HG02588 (cell line): ENCODE measurements around the gene STK35.

Experiments
- ATAC-seq: cut with Tn5 transposase; IDR thresholded peaks from one replicate; pipeline ENCODE4 v1.9.1; 2021; ENCODE audit warnings: mild to moderate bottlenecking, moderate library complexity; ENCODE audit not compliant: unreplicated experiment

The STK35 gene

GRCh38 chr20:2103461-2104153 lies 2.0 kb downstream of the STK35 start:
- no peak for ATAC-seq

- ATAC-seq, result no peak
Observed at GRCh38 chr20:2104236-2104635, 2.6 kb downstream of the STK35 start.

DNA sequence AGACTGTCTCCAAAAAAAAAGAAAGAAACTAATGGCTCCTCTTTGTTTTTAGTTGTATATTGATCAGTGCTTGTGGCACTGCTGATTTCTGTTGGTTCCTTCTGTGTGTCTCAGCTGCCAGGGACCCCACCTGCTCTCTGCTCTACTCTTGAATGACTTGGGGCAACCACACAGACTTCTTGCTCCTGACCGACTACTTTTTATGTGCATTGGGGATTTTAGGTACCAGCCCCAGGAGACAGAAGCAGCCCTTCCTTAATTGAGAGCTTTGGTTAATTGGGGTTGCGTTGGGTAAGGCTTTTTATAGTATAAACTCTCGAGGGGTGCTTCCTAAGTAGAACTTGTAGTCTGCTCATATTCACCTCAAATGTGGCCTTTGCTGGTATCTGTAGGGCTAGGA lies 6.9 kb downstream of the STK35 start:
- no peak for ATAC-seq

DNA sequence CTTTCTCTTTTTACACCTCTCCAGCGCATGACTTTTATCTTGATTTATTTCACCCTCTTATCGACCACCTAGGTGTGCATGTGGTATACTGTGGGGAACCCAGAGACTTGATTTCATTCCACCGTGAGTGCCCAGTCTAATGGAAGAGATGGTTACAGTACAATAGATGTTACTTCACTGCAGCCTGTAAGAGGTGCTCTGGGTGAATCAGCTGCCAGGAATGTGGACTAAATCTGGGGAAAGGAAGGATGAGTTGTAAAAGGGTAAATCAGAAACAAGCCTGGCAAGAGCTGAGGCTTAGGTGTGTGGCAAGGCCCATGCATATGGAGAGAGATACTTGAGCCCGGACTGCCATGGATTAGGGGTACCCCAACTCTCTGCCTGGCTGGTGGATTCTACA lies 7.4 kb downstream of the STK35 start:
- no peak for ATAC-seq

DNA sequence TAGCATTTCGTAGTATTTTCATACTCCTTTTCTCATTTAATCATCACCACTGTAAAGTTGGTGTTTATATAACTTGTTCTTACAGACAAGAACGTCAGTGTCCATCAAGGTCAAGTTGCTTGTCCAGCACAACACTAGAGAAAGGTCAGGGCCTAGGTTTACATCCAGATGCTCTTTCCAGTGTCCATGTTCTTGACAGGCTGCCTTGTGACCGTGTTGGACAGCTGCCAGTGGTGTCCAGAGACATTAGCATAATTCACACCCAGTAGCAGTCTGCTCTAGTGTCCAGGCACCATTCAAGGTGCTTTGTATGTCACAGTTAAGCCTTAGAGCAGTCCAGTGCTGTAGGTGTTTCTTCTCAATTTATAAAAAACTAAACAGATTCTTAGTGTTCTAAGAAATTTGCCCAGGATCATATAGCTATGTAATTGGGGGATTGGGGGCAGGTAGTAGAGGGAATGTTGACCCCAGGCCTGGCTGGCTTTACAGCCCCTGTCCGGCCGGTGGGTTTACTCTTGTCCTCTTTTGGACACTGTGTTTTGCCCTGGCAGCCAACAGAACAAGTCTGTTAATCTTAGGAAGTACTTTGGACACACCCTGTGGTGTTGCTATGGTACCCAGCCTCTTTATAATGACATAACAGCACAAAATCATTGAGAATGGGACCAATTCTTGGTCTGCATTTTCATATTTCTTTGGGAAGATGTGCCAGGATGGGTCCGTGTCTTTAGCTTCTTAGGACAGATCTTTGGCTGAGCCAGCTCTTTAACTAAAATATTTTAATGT lies 8.0 kb downstream of the STK35 start:
- no peak for ATAC-seq

DNA sequence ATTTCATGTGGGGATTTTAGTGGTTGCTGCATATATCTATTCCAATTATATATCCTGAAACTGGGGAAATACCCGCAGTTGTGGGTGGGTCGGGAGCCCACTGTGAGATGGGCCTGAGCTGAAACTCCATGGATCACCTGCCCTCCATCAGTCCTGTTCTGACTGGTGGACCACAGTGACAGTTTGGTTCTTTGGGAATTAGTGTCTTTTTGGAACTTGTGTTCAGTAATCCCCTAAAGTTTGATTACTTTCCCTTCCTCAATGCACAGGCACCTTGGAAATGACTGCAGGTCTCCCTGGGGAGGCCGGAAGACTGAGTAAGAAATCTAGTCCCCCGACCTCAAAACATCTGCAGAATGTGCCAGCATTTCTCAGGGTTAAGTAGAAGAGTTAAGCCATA lies 11.3 kb downstream of the STK35 start:
- no peak for ATAC-seq

DNA sequence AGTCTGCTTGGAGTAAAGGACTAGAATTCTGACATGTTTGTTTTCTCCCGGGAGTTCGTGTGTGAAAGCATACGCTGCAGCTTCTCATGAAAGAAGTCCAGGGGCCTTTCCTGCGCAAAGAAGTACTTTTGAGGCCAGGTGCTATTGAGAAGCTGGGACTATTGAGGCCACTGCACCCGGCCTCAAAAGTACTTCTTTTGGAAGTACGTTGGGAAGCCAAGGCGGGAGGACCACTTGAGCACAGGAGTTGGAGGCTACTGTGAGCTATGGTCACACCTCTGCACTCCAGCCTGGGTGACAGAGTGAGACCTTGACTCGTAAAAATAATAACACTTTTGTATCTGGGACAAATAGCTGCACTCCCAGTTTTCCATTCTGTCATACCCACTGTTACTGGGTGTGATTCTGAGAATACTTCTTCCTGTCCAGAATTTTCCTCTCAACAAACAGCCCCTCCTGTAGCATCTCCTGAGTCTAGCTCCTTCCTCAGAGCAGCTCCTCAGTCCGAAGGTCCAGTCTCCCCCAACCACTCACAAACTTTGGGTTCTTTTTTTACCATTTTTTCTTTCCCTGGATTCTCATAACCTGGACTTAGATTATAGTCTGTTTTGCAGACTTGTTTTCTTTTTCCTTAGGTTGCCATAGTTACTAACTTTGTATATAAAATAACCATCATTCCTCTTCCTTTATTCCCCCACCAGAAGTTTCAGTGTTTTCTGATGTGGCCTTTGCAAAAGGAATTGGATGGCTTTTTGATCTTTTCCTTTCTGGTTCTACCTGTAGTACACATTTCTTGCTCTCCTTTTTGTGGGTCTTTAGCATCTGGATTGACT lies 12.7 kb downstream of the STK35 start:
- ATAC-seq, result no peak

DNA sequence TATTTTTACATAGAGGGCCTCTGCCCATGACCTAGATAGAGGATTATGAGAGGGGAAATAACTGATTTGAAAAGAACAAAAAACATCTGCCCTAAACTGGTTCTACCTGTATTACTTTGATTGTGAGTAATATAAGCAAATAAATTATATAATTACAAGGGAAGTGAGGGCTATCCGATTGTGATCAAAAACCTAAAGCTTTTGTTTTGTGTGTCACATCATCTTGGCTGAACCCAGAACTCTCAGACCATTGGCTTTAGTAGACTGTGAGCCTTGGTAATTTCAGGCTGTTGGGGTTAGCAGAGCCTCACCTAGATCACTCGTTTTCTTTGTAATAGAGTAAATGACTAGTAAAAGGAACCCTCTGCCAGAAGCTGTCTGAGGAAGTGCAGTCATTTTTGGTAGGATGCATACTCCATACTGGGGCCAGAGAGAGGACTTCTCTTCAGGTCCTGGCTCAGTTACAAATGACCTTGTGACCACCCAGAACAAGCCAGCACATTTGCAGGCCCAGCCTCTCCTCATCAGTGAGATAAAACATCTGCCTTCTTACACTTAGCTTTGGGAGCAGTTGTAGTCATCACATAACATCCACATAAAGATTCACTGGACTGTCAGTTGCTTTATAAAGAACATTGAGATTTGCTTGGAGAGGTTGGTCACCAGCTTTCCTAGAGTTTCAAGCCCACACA lies 13.5 kb downstream of the STK35 start:
- ATAC-seq, result no peak

GRCh38 chr20:2116170-2116940 lies 14.7 kb downstream of the STK35 start:
- ATAC-seq, result no peak

- no peak for ATAC-seq
Observed at GRCh38 chr20:2118783-2119182, 17.2 kb downstream of the STK35 start.

- no peak for ATAC-seq
Observed at GRCh38 chr20:2122936-2123335, 21.3 kb downstream of the STK35 start.

- ATAC-seq, result no peak
Observed at GRCh38 chr20:2123720-2124119, 22.1 kb downstream of the STK35 start.

DNA sequence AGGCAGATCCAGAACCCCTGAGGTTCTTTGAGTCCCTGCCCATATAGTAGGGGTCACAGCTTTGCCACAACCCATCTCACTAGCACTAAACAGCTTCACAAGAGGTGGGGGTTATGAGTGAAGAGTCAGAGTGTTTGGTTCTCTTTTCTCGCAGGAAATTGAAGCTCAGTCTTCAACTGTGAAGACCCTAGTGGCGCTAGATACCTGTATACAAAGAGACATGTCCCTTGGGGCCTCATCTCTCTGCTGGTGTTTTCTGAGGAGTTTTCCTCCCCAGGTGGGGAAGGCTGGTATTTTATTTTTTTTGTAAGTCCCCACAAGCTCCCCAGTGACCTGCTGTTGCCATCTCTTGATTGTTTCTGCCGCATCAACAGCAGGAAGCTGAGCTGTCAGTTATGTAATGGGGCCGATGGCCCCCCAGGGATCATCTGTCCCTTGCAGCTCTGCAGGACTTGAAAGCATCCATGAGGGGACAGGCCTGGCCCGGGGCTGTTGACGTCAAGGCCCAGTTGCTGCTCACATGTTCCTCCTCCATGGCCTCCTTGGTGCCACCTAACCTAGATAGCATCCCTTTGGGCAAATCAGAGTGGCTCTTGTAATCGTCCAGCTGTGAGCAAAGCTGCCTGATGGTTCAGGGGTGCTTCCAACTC lies 23.1 kb downstream of the STK35 start:
- ATAC-seq, result no peak

GRCh38 chr20:2125474-2126112 lies 24.0 kb downstream of the STK35 start:
- no peak for ATAC-seq

DNA sequence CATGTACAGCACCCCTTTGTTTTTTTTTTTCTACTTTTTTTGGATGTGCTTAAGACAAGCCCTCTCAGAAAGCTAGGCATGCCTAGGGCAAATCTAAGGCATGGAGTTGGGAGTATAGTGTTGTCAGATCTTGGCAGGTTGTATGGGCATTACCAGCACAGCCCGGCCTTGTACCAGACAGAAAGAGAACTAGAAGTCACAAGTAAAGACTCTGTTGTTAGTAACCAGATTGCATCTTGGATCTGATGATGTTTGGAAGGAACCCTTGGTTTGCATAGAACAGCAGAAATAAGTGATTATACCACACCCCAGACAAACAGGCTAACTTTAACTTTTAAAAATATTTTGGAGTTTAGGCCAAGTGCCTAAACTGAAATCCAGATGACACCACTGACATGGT lies 25.6 kb downstream of the STK35 start:
- no peak for ATAC-seq

DNA sequence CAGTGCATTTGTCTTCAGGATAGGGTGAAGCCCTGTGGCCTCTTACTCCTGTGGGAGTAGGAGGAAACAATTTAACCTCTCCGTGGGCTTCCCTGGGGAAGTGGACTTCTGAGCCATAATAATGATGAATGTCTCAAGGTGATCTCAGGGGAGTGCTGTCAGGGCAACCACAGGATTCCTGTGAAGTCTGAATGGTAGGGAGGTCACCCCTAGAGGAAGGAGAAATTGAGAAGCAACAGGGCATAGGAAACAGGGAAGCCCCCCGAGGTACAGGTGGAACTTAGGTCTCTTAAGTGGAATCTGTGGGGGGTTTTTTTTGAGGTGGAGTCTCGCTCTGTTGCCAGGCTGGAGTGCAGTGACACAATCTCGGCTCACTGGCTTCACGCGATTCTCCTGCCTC lies 26.9 kb downstream of the STK35 start:
- no peak for ATAC-seq

DNA sequence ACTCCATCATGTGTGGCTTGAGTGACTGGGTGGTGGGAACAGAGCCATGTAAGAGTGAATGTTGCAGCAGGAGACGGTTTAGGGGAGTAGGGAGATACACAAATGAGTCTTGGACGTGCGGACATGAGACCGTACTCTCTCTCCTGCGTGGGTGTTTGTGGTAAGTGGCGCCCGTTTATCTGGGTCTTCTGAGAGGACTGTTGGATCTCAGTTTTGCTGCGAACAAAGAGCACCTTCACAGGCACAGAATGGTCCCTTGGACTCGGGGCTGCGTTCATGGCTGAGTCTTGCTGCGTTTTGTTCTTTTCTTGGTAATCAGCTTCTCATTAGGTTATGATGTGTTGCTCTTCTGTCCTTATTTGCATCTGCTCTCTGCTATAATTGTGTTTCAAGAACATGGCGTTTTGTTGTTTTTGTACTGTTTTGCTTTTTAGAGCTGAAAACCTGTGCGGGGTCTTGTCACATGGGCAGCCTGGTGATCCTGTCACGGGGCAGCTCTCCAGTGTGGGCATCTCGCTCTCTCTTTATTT lies 28.5 kb downstream of the STK35 start:
- no peak for ATAC-seq

DNA sequence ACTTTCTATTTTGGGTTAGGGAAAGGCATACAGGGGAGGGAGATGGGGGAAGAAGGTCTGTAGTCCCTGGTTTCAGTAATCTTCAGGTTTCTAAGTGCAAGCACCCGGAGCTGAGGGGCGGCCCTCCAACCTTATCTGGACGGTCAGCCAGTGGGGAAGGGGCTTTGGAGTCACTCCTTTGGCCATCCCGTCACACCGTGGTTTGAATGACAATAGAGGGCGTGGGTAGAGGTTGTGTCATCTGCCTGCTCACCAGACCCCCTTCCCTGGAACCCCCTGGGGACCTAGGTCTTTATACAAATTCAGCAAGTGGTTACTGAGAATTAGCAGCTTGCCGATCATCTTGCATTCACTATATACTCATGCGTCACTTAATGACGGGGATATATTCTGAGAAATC lies 29.1 kb downstream of the STK35 start:
- ATAC-seq, result no peak

DNA sequence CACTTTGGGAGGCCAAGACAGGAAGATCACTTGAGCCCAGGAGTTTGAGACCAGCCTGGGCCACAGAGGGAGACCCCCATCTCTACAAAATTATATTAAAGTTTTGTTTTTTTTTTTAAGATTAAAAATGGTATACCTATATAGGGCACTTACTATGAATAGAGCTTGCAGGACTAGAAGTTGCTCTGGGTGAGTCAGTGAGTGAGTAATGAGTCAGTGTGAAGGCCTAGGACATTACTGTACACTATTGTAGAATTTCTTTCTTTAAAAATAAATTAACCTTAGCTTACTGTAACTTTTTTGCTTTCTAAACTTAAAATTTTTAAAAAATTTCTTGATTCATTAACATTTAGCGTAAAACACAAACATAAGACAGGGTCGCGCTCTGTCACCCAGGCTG lies 29.7 kb downstream of the STK35 start:
- no peak for ATAC-seq
